HepG2 (cell line): ENCODE results near the gene KLHDC2. TPM values are rescaled to one million over a fixed set of nuclear protein-coding genes. Genes with fewer than 3 reads are reported as not detected.
"Not testable (repeated sequence)": the region's sequence is repeated elsewhere in the genome, so short reads cannot be mapped to it uniquely, and the experiment has no call there.

ENCODE experiments used
- ATAC-seq: fragments of 200-7000 bp; cut with Tn5 transposase; 3 replicates; pipeline ENCODE4 v1.9.1; 2020; ENCODE audit warnings: mild to moderate bottlenecking, moderate library complexity
- BruUV-seq: library from RNA; stranded (reverse); fragments of 400-500 nt; replicated peaks from 2 replicates; lab custom pipeline; 2021; lab: Mats Ljungman, UMichigan
- CTCF ChIA-PET: fragments of 300-600 bp; formaldehyde crosslinking; extraction: SDS; loops from one replicate; lab custom pipeline; 2021; ENCODE audit warnings: low total read pairs, inconsistent platforms, low intra/inter-chr PET ratio; lab: Yijun Ruan, JAX
- POLR2A ChIA-PET: fragments of 350-600 bp; sonication (Branson Sonifier 250); formaldehyde crosslinking; loops from one replicate; lab custom pipeline; 2020; ENCODE audit warnings: antibody characterized with exemption, inconsistent platforms; lab: Yijun Ruan, JAX
- DNase-seq: peaks from one replicate; pipeline ENCODE4 v3.0.0-alpha.2; 2015; ENCODE audit warnings: low spot score
- FAIRE-seq: peaks from 3 replicates; lab custom pipeline; 2011; peaks lifted over from hg19 to GRCh38; lab: Jason Lieb, UNC
- H2AFZ ChIP-seq: one replicate; pipeline ENCODE4 v1.6.1; 2011; ENCODE audit warnings: low read length, inconsistent platforms
- H3K27ac ChIP-seq: fragments of 300-600 bp; 3 replicates; pipeline ENCODE4 v1.8.0; 2011; ENCODE audit warnings: mixed run types, mild to moderate bottlenecking, mixed read lengths, low read length, inconsistent platforms; ENCODE audit not compliant: insufficient read depth; ENCODE audit errors: extremely low read length
- H3K27me3 ChIP-seq, 2 experiments: fragments of 200-600 bp in 1 of 2; 2 replicates in 1 of 2; 3 replicates in 1 of 2; pipeline versions ENCODE4 v1.6.0 to v1.8.0; 2011; ENCODE audit warnings: low read length in 2 of 2, mild to moderate bottlenecking in 2 of 2, moderate library complexity in 2 of 2, inconsistent platforms in 1 of 2; ENCODE audit not compliant: insufficient read depth in 2 of 2, control insufficient read depth in 1 of 2
- H3K36me3 ChIP-seq, 2 experiments: fragments of 200-600 bp in 1 of 2; replicated peaks in 1 of 2; 2 replicates in 1 of 2; 3 replicates in 1 of 2; pipeline versions ENCODE4 v1.5.1 to v1.8.0; 2011; ENCODE audit warnings: low read length in 2 of 2, inconsistent platforms in 1 of 2; ENCODE audit not compliant: insufficient read depth in 2 of 2, control insufficient read depth in 1 of 2
- H3K4me1 ChIP-seq: 2 replicates; pipeline ENCODE4 v1.5.1; 2012; ENCODE audit warnings: low read length, inconsistent platforms; ENCODE audit not compliant: insufficient read depth
- H3K4me2 ChIP-seq: 2 replicates; pipeline ENCODE4 v1.6.0; 2011; ENCODE audit warnings: low read depth, low read length, inconsistent platforms
- H3K4me3 ChIP-seq, 3 experiments: fragments of 200-600 bp in 1 of 3; sonication (generic), shearing (Covaris generic) in 1 of 3; replicated peaks in 1 of 3; 2 replicates each; pipeline ENCODE4 v1.5.1; 2011 to 2016; ENCODE audit warnings: low read length in 3 of 3, inconsistent platforms in 2 of 3, low read depth in 2 of 3, mild to moderate bottlenecking in 2 of 3, control low read depth in 1 of 3, mixed read lengths in 1 of 3; ENCODE audit not compliant: insufficient read depth in 1 of 3
- H3K79me2 ChIP-seq: one replicate; pipeline ENCODE4 v1.6.1; 2011; ENCODE audit warnings: low read length, inconsistent platforms; ENCODE audit not compliant: insufficient read depth
- H3K9ac ChIP-seq: 2 replicates; pipeline ENCODE4 v1.6.0; 2011; ENCODE audit warnings: mild to moderate bottlenecking, low read depth, low read length, inconsistent platforms; ENCODE audit not compliant: insufficient read depth
- H3K9me3 ChIP-seq: 2 replicates; pipeline ENCODE4 v1.5.1; 2012; ENCODE audit warnings: mild to moderate bottlenecking, low read length
- H4K20me1 ChIP-seq: 2 replicates; pipeline ENCODE4 v1.6.0; 2011; ENCODE audit warnings: inconsistent platforms, mild to moderate bottlenecking, low read length, moderate library complexity; ENCODE audit not compliant: insufficient read depth
- CEBPB ChIP-seq: IDR thresholded peaks from 2 replicates; pipeline ENCODE4 v1.6.1; 2011; ENCODE audit warnings: low read depth, low read length, improper control_type of control experiment, borderline replicate concordance
- CEBPG ChIP-seq: IDR thresholded peaks from 2 replicates; pipeline ENCODE4 v1.6.1; 2016
- GATAD2A ChIP-seq: IDR thresholded peaks from 2 replicates; pipeline ENCODE4 v1.6.1; 2016
- HNF4A ChIP-seq: sonication (generic); formaldehyde crosslinking; IDR thresholded peaks from 2 replicates; pipeline ENCODE4 v1.4.0; 2020; ENCODE audit warnings: missing genetic modification reagents
- TAF15 ChIP-seq: fragments of 200-400 bp; formaldehyde crosslinking; IDR thresholded peaks from one replicate; pipeline ENCODE4 v1.6.1; 2018; ENCODE audit warnings: mild to moderate bottlenecking, low read depth, low read length; ENCODE audit not compliant: poor library complexity, severe bottlenecking
- WIZ ChIP-seq: sonication (generic); formaldehyde crosslinking; IDR thresholded peaks from 2 replicates; pipeline ENCODE4 v1.5.1; 2020; ENCODE audit warnings: mild to moderate bottlenecking, missing genetic modification reagents
- ZNF138 ChIP-seq: sonication (generic); formaldehyde crosslinking; IDR thresholded peaks from 2 replicates; pipeline ENCODE4 v1.5.0; 2020; ENCODE audit warnings: mild to moderate bottlenecking, low read depth, missing genetic modification reagents
- ZNF317 ChIP-seq: sonication (generic); formaldehyde crosslinking; IDR thresholded peaks from 2 replicates; pipeline ENCODE4 v1.5.0; 2020; ENCODE audit warnings: mild to moderate bottlenecking, missing genetic modification reagents
- in situ Hi-C: cut with HindIII; loops from 2 replicates; pipeline ENCODE4 v1.10.0; 2017; ENCODE audit warnings: low pct_unique_long_range_greater_than_20kb; ENCODE audit not compliant: extremely low pct_ligation_motif_present
- intact Hi-C: fragments of 100-400 bp; cut with micrococcal nuclease; formaldehyde crosslinking; loops from one replicate; pipeline ENCODE4 v1.10.0; 2022; ENCODE audit not compliant: unreplicated experiment
- polyA plus RNA-seq, 8 experiments: library from polyadenylated mRNA; depleted of rRNA in 3 of 8; stranded (reverse) in 7 of 8; unstranded in 1 of 8; fragments of >200 nt; fragmentation: Illumina TruSeq in 4 of 8; extraction: Trizol in 4 of 8; gene quantifications; 2 replicates each; pipeline versions ENCODE4 v1.2.1 to v1.2.3, GENCODE V29; 2011 to 2016; ENCODE audit warnings: low read depth in 4 of 8, missing spikeins in 1 of 8, mixed read lengths in 1 of 8; ENCODE audit not compliant: insufficient read depth in 1 of 8
- total RNA-seq, 5 experiments: library from RNA; depleted of rRNA; stranded (reverse); fragments of >200 nt; fragmentation: Illumina TruSeq; extraction: Trizol; gene quantifications; 2 replicates each; pipeline ENCODE4 v1.2.3, GENCODE V29; 2016; ENCODE audit warnings: low read depth in 1 of 5
- TF ChIP-seq, protein P1 (sequence below): sonication (generic); formaldehyde crosslinking; IDR thresholded peaks from 2 replicates; pipeline ENCODE4 v1.4.0; 2020; ENCODE audit warnings: mild to moderate bottlenecking, missing genetic modification reagents
- TF ChIP-seq, protein P2 (sequence below): sonication (generic); formaldehyde crosslinking; IDR thresholded peaks from 2 replicates; pipeline ENCODE4 v1.8.1; 2022; ENCODE audit warnings: mild to moderate bottlenecking, missing genetic modification reagents
- TF ChIP-seq, protein P3 (sequence below): IDR thresholded peaks from 2 replicates; pipeline ENCODE4 v1.4.0; 2020; ENCODE audit warnings: mild to moderate bottlenecking, missing genetic modification reagents
- TF ChIP-seq, protein P4 (sequence below), 2 experiments: fragments of 450-650 bp in 1 of 2; sonication (generic) in 1 of 2; formaldehyde crosslinking; IDR thresholded peaks; 2 replicates each; pipeline versions ENCODE4 v1.5.0 to v1.8.0; 2020 to 2022; ENCODE audit warnings: mild to moderate bottlenecking in 1 of 2, missing genetic modification reagents in 1 of 2

KLHDC2 gene
- total and polyA plus RNA-seq, 2 of the 13 experiments (the other 11 are each of a cell fraction or from before 2014, with no cell fraction given): 95.5 to 170 TPM

GRCh38 chr14:49745191-49745590 is 22.8 kb upstream of the KLHDC2 start (continued):
- TF ChIP-seq, protein P1, sequence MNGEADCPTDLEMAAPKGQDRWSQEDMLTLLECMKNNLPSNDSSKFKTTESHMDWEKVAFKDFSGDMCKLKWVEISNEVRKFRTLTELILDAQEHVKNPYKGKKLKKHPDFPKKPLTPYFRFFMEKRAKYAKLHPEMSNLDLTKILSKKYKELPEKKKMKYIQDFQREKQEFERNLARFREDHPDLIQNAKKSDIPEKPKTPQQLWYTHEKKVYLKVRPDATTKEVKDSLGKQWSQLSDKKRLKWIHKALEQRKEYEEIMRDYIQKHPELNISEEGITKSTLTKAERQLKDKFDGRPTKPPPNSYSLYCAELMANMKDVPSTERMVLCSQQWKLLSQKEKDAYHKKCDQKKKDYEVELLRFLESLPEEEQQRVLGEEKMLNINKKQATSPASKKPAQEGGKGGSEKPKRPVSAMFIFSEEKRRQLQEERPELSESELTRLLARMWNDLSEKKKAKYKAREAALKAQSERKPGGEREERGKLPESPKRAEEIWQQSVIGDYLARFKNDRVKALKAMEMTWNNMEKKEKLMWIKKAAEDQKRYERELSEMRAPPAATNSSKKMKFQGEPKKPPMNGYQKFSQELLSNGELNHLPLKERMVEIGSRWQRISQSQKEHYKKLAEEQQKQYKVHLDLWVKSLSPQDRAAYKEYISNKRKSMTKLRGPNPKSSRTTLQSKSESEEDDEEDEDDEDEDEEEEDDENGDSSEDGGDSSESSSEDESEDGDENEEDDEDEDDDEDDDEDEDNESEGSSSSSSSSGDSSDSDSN (CRISPR knock-in tag): no peak
- TF ChIP-seq ZNF138 (CRISPR knock-in tag) (no peak), WIZ (CRISPR knock-in tag) (no peak), TAF15 (no peak)
- TF ChIP-seq, protein P2, sequence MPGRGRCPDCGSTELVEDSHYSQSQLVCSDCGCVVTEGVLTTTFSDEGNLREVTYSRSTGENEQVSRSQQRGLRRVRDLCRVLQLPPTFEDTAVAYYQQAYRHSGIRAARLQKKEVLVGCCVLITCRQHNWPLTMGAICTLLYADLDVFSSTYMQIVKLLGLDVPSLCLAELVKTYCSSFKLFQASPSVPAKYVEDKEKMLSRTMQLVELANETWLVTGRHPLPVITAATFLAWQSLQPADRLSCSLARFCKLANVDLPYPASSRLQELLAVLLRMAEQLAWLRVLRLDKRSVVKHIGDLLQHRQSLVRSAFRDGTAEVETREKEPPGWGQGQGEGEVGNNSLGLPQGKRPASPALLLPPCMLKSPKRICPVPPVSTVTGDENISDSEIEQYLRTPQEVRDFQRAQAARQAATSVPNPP: no peak

DNA sequence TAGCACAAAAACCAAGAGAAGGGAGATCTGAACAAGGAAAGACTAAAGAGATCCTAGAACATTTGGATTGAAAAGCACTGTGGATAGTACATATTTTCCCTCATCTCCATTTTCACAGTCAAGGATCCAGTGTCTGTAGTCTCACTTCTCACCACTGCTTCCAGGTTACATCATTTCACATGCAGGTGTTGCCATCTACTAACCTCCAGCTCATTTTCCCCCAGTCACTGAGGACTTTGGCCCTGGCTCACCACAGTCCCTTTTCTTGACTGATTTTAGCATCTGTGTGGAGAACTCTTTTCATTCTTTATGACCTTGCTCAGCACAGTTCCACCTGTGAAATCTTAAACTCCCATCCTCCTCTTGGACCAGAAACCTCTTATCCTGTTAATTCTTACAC is 21.5 kb upstream of the KLHDC2 start:
- not testable (repeated sequence) for H2AFZ ChIP-seq

More for the DNA sequence above, 21.5 kb upstream of the KLHDC2 start:
- H4K20me1 ChIP-seq, H3K4me3 ChIP-seq, H3K9me3 ChIP-seq, H3K36me3 ChIP-seq, H3K9ac ChIP-seq, H3K4me2 ChIP-seq, H3K27me3 ChIP-seq, BruUV-seq, in situ Hi-C loops, H3K27ac ChIP-seq, CTCF ChIA-PET, FAIRE-seq, H3K4me1 ChIP-seq, H3K79me2 ChIP-seq, DNase-seq, intact Hi-C loops: not testable (repeated sequence)
- TF ChIP-seq HNF4A (CRISPR knock-in tag): peak; percentile 61
- TF ChIP-seq CEBPB: peak; percentile 72
- TF ChIP-seq, protein P3, sequence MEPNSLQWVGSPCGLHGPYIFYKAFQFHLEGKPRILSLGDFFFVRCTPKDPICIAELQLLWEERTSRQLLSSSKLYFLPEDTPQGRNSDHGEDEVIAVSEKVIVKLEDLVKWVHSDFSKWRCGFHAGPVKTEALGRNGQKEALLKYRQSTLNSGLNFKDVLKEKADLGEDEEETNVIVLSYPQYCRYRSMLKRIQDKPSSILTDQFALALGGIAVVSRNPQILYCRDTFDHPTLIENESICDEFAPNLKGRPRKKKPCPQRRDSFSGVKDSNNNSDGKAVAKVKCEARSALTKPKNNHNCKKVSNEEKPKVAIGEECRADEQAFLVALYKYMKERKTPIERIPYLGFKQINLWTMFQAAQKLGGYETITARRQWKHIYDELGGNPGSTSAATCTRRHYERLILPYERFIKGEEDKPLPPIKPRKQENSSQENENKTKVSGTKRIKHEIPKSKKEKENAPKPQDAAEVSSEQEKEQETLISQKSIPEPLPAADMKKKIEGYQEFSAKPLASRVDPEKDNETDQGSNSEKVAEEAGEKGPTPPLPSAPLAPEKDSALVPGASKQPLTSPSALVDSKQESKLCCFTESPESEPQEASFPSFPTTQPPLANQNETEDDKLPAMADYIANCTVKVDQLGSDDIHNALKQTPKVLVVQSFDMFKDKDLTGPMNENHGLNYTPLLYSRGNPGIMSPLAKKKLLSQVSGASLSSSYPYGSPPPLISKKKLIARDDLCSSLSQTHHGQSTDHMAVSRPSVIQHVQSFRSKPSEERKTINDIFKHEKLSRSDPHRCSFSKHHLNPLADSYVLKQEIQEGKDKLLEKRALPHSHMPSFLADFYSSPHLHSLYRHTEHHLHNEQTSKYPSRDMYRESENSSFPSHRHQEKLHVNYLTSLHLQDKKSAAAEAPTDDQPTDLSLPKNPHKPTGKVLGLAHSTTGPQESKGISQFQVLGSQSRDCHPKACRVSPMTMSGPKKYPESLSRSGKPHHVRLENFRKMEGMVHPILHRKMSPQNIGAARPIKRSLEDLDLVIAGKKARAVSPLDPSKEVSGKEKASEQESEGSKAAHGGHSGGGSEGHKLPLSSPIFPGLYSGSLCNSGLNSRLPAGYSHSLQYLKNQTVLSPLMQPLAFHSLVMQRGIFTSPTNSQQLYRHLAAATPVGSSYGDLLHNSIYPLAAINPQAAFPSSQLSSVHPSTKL: 0 out of 2 replicates have a peak, but pooled peaks have one; percentile 19
- peak; percentile 36; the same call in 1 of the 2 replicates for TF ChIP-seq CEBPG (CRISPR knock-in tag)
- TF ChIP-seq, protein P4, sequence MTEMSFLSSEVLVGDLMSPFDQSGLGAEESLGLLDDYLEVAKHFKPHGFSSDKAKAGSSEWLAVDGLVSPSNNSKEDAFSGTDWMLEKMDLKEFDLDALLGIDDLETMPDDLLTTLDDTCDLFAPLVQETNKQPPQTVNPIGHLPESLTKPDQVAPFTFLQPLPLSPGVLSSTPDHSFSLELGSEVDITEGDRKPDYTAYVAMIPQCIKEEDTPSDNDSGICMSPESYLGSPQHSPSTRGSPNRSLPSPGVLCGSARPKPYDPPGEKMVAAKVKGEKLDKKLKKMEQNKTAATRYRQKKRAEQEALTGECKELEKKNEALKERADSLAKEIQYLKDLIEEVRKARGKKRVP (CRISPR knock-in tag; IDR thresholded peaks at IDR 0.05): peak in 1 of 2 experiments; percentile 29; a peak in 1 of 4 replicates
- TF ChIP-seq GATAD2A (CRISPR knock-in tag): 0 out of 2 replicates have a peak, but pooled peaks have one; percentile 27
- peak; percentile 96 for TF ChIP-seq ZNF317 (CRISPR knock-in tag)
- POLR2A ChIA-PET: interaction anchor here (1.3 to 1.6 kb wide), 2 partner anchors 21 to 126 kb away, joined by 3 to 4 read pairs; partner anchors contain the start of genes MGAT2 and RPL36AL
- ATAC-seq: peak; percentile 84
